Measurements from ENCODE around the gene KREMEN2.

- TF ChIP-seq POLR2A (IDR thresholded peaks at IDR 0.05; ENCODE audit: insufficient read depth in 1 of 2, low read depth in 2 of 2, low read length in 2 of 2) (no peak), REST (IDR thresholded peaks at IDR 0.05; ENCODE audit: borderline replicate concordance in 1 of 2, low read depth in 1 of 2, low read length in 2 of 2) (no peak), TARDBP (CRISPR knock-in tag; IDR thresholded peaks at IDR 0.05) (no peak), CTCF (CRISPR knock-in tag; IDR thresholded peaks at IDR 0.05) (no peak), MYC (CRISPR knock-in tag; IDR thresholded peaks at IDR 0.05; ENCODE audit: borderline replicate concordance) (no peak), ZSCAN21 (CRISPR knock-in tag; IDR thresholded peaks at IDR 0.05; ENCODE audit: borderline replicate concordance) (no peak), EHMT2 (IDR thresholded peaks at IDR 0.05; ENCODE audit: borderline replicate concordance, low read depth, low read length) (no peak), HNRNPH1 (optimal IDR thresholded peaks at IDR 0.05; ENCODE audit: low read depth, low read length) (no peak), SIN3A (IDR thresholded peaks at IDR 0.05; ENCODE audit: borderline replicate concordance, low read depth, low read length) (no peak), BRCA1 (CRISPR knock-in tag; IDR thresholded peaks at IDR 0.05) (no peak), PRDM15 (CRISPR knock-in tag; IDR thresholded peaks at IDR 0.05) (no peak), POLR2AphosphoS5 (IDR thresholded peaks at IDR 0.05; ENCODE audit: low read depth, low read length) (no peak), CHD2 (IDR thresholded peaks at IDR 0.05; ENCODE audit: low read depth, low read length) (no peak)
These were observed 6.5 kb downstream of the KREMEN2 start for GRCh38 chr16:2970563-2970962.

All from HepG2 (cell line).